ENCODE results near the gene PEX3.
"Not testable (repeated sequence)": the region's sequence is repeated elsewhere in the genome, so short reads cannot be mapped to it uniquely, and the experiment has no call there.

The PEX3 gene

GRCh38 chr6:143507358-143508145 is 56.9 kb downstream of the PEX3 start:
- TF ChIP-seq, protein P1, sequence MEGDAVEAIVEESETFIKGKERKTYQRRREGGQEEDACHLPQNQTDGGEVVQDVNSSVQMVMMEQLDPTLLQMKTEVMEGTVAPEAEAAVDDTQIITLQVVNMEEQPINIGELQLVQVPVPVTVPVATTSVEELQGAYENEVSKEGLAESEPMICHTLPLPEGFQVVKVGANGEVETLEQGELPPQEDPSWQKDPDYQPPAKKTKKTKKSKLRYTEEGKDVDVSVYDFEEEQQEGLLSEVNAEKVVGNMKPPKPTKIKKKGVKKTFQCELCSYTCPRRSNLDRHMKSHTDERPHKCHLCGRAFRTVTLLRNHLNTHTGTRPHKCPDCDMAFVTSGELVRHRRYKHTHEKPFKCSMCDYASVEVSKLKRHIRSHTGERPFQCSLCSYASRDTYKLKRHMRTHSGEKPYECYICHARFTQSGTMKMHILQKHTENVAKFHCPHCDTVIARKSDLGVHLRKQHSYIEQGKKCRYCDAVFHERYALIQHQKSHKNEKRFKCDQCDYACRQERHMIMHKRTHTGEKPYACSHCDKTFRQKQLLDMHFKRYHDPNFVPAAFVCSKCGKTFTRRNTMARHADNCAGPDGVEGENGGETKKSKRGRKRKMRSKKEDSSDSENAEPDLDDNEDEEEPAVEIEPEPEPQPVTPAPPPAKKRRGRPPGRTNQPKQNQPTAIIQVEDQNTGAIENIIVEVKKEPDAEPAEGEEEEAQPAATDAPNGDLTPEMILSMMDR (IDR thresholded peaks at IDR 0.05; ENCODE audit: extremely low read depth, insufficient read depth, missing control alignments) = no peak
- in situ Hi-C loops (cut with MboI; ENCODE audit: low pct_unique_long_range_greater_than_20kb, low sequenced_read_pairs, unreplicated experiment) = no loop called here
- DNase-seq (ENCODE audit: low spot score) = peak; percentile 25

DNA sequence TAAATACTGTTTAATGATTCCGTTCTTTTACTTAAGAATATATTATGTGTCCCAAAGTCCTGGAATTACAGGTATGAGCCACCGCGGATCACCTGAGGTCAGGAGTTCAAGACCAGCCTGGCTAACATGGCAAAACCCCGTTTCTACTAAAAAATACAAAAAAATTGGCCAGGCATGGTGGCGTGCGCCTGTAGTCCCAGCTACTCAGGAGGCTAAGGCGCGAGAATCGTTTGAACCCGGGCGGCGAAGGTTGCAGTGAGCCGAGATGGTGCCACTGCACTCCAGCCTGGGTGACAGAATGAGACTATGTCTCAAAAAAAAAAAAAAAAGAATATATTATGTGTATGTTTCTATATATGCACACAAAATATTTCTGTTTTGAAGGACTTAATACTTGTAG is 59.7 kb downstream of the PEX3 start:
- in situ Hi-C loops (cut with MboI; ENCODE audit: low pct_unique_long_range_greater_than_20kb, low sequenced_read_pairs, unreplicated experiment) = loop anchor here (10.0 kb wide), 1 partner anchor 64 kb away; no protein-coding TSS in a partner anchor
- DNase-seq (ENCODE audit: low spot score) = not testable (repeated sequence)

DNA sequence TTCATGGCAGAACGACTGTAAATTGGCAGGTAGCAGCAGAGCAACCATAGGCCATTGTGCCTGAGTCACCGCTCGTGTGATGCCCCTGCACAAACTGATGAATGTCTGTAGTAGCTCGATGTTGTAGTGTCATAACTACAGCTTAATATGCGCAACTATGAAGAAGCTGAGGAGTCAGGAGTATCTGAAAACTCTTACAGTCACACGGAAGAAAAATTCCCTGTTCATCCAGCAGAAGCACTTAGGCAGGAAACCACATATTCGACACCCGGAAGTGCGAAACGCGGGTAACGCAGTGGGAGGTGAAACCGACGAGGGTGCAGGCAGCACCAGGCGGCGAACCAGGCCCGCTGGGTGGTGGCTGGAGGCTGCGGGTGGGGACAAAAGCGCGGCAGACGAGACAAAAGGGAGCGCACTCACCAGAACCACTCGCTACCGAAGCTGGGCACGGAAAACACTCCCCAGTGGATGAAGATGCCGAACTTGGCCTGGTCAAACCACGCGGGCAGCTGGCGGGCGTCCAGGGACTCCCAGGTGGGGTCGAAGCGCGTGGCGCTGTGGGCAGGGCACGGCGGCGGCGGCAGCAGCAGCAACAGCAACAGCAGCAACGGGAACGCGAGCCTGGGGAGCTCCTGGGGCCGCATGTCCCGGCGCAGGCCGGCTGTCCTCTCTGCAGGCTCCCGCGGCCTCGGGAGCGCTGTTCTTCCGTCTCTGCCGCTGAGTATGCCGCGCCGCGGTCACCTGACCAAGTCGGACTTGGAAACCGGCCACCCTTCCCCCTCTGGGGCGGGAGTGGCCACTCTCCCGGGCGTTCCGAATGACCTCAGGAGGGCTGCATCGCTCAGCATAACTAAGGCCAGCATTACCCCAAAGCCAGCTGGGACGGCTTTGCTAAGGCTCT is 60.6 kb downstream of the PEX3 start, which contains the start of gene FUCA2:
Gene FUCA2, minus strand, starts transcription at position 730 of the 901 bp plus-strand sequence. Its CDS starts 86 bp downstream, at position 644.
- in situ Hi-C loops (cut with MboI; ENCODE audit: low pct_unique_long_range_greater_than_20kb, low sequenced_read_pairs, unreplicated experiment) = loop anchor here (10.0 kb wide), 1 partner anchor 64 kb away; no protein-coding TSS in a partner anchor
- TF ChIP-seq, protein P1 (IDR thresholded peaks at IDR 0.05; ENCODE audit: extremely low read depth, insufficient read depth, missing control alignments) = no peak
- peak; percentile 64 for DNase-seq (ENCODE audit: low spot score)

- DNase-seq (ENCODE audit: low spot score) = peak; percentile 65
- TF ChIP-seq, protein P1 (IDR thresholded peaks at IDR 0.05; ENCODE audit: extremely low read depth, insufficient read depth, missing control alignments) = peak; percentile 81
- in situ Hi-C loops (cut with MboI; ENCODE audit: low pct_unique_long_range_greater_than_20kb, low sequenced_read_pairs, unreplicated experiment) = loop anchor here (10.0 kb wide), 1 partner anchor 61 kb away; no protein-coding TSS in a partner anchor
These were observed 62.8 kb downstream of the PEX3 start for GRCh38 chr6:143513410-143513809.

DNA sequence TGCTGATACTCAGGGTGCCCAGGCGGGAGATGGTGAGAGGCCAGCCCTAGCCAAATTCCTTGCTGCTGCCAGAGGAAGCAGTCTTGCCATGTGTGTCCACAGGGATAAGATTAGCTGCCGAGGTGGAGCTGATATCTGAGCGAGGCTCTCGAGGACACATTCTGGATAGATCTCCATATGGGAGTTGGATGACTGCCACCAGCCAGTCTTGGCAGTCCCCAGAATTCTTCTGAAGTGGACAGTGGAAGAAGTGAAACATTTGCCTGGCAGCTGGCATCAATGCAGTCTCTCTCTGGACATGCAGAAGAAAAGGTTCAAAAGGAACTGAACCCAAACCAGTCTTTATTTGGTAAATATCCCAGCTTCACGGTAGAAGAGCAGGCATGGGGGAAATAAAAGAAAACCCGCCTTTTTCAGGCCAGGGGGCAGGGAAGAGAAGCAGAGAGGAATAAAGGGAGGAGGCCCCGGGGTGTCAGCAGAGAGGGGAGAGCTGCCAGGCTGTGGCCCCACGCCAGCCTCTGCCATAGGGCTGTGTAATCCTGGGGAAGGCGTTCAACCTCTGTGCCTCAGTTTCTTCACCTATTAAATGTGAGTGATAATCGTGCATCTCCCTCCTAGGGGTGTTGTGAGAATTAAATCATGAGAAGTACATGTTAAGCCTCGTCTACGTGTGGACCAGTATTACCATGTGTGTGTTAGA is 64.6 kb downstream of the PEX3 start:
- in situ Hi-C loops (cut with MboI; ENCODE audit: low pct_unique_long_range_greater_than_20kb, low sequenced_read_pairs, unreplicated experiment) = loop anchor here (10.0 kb wide), 1 partner anchor 60 kb away; no protein-coding TSS in a partner anchor
- DNase-seq (ENCODE audit: low spot score) = no peak
- TF ChIP-seq, protein P1 (IDR thresholded peaks at IDR 0.05; ENCODE audit: extremely low read depth, insufficient read depth, missing control alignments) = no peak

DNA sequence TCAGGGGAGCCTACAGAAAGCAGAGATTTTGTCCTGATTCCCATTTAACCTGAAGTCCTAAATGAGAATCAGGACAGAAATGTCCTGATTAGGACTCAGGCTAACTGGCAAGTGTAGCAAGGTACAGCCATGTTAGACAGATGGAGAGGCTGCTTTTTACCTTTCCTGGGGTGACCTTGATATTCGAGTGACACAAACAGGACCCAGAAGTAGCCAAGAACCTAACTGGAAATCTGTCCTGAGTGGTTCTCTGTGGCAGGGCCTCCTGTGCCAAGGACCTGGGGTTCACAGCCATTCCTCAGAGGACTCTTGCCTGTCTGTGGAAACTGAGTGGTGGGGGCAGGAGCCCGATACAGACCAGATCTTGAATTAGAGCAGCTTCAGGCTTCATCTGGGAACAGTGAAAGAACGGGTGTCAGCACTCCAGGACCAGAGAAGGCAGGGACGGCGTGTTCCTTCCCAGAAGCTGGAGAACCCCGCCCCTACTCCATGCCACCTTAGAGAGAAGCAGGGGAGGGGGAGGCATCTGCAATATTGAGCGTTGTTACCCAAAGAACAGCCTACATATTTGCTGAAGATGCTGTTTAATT is 65.3 kb downstream of the PEX3 start:
- no peak for DNase-seq (ENCODE audit: low spot score)
- in situ Hi-C loops (cut with MboI; ENCODE audit: low pct_unique_long_range_greater_than_20kb, low sequenced_read_pairs, unreplicated experiment) = loop anchor here (10.0 kb wide), 1 partner anchor 59 kb away; no protein-coding TSS in a partner anchor
- TF ChIP-seq, protein P1 (IDR thresholded peaks at IDR 0.05; ENCODE audit: extremely low read depth, insufficient read depth, missing control alignments) = no peak

Measured in GM13977 (cell line).